HEK293 (cell line): ENCODE results near the gene NME8.

ENCODE experiments used
- CTCF ChIA-PET: fragments of 350-600 bp; formaldehyde crosslinking; extraction: SDS; loops from one replicate; lab custom pipeline; 2021; ENCODE audit warnings: antibody characterized with exemption; lab: Yijun Ruan, JAX
- POLR2A ChIA-PET: fragments of 300-600 bp; formaldehyde crosslinking; extraction: SDS; loops from one replicate; lab custom pipeline; 2020; ENCODE audit warnings: antibody characterized with exemption, inconsistent platforms; lab: Yijun Ruan, JAX
- H3K27ac ChIP-seq: fragments of 200-500 bp; sonication (Bioruptor generic); 2 replicates; pipeline ENCODE4 v1.5.1; 2014; ENCODE audit warnings: low read depth, low read length, control low read depth, inconsistent platforms; ENCODE audit errors: extremely low read depth
- H3K36me3 ChIP-seq, 2 experiments: fragments of 200-500 bp in 1 of 2; sonication (Bioruptor generic) in 1 of 2; 1 replicate in 1 of 2; 2 replicates in 1 of 2; pipeline ENCODE4 v1.5.1; 2014 to 2017; ENCODE audit warnings: inconsistent platforms in 2 of 2, low read length in 2 of 2; ENCODE audit not compliant: control insufficient read depth in 2 of 2, insufficient read depth in 1 of 2
- H3K4me1 ChIP-seq: fragments of 200-500 bp; sonication (Bioruptor generic); 2 replicates; pipeline ENCODE4 v1.5.1; 2014; ENCODE audit warnings: mild to moderate bottlenecking, low read length, inconsistent platforms; ENCODE audit not compliant: control insufficient read depth, insufficient read depth
- H3K4me3 ChIP-seq: 2 replicates; pipeline ENCODE4 v1.5.1; 2011; ENCODE audit warnings: low read depth, mild to moderate bottlenecking, control low read depth, low read length, moderate library complexity
- H3K9me3 ChIP-seq: fragments of 200-500 bp; sonication (Bioruptor generic); 2 replicates; pipeline ENCODE4 v1.5.1; 2014; ENCODE audit warnings: low read depth, low read length, inconsistent platforms; ENCODE audit not compliant: control insufficient read depth, insufficient read depth
- EGR2 ChIP-seq: fragments of 450-650 bp; formaldehyde crosslinking; IDR thresholded peaks from 2 replicates; pipeline ENCODE4 v1.5.1; 2016; ENCODE audit warnings: low read depth, missing biosample characterization, missing genetic modification characterization
- ELK4 ChIP-seq: IDR thresholded peaks from 2 replicates; pipeline ENCODE4 v1.6.1; 2011; ENCODE audit warnings: mild to moderate bottlenecking, low read depth, low read length, borderline replicate concordance
- HOXD13 ChIP-seq: sonication (generic); formaldehyde crosslinking; IDR thresholded peaks from 2 replicates; pipeline ENCODE4 v1.8.0; 2022; ENCODE audit warnings: missing genetic modification reagents, borderline replicate concordance
- KLF10 ChIP-seq: fragments of 450-650 bp; IDR thresholded peaks from 2 replicates; pipeline ENCODE4 v1.5.1; 2018; ENCODE audit warnings: missing biosample characterization, mild to moderate bottlenecking, missing genetic modification characterization
- KLF9 ChIP-seq: fragments of 450-650 bp; formaldehyde crosslinking; IDR thresholded peaks from 2 replicates; pipeline ENCODE4 v1.5.1; 2016; ENCODE audit warnings: missing biosample characterization, missing genetic modification characterization, low read depth
- MYNN ChIP-seq: fragments of 450-650 bp; formaldehyde crosslinking; IDR thresholded peaks from 2 replicates; pipeline ENCODE4 v1.5.1; 2016; ENCODE audit warnings: missing biosample characterization, missing genetic modification characterization, borderline replicate concordance
- PRDM1 ChIP-seq: fragments of 450-650 bp; formaldehyde crosslinking; IDR thresholded peaks from 2 replicates; pipeline ENCODE4; 2016; ENCODE audit warnings: missing biosample characterization, missing genetic modification characterization
- SP2 ChIP-seq: fragments of 450-650 bp; formaldehyde crosslinking; IDR thresholded peaks from 2 replicates; pipeline ENCODE4 v1.5.1; 2016; ENCODE audit warnings: missing biosample characterization, missing genetic modification characterization
- ZBTB21 ChIP-seq: fragments of 450-650 bp; formaldehyde crosslinking; IDR thresholded peaks from 2 replicates; pipeline ENCODE4 v1.5.1; 2017; ENCODE audit warnings: missing biosample characterization, missing genetic modification characterization
- ZBTB8A ChIP-seq: fragments of 450-650 bp; formaldehyde crosslinking; IDR thresholded peaks from 2 replicates; pipeline ENCODE4 v1.5.1; 2016; ENCODE audit warnings: missing biosample characterization, missing genetic modification characterization
- ZNF112 ChIP-seq: fragments of 450-650 bp; formaldehyde crosslinking; IDR thresholded peaks from 2 replicates; pipeline ENCODE4 v1.5.0; 2017; ENCODE audit warnings: missing biosample characterization, missing genetic modification characterization
- ZNF121 ChIP-seq: fragments of 450-650 bp; formaldehyde crosslinking; IDR thresholded peaks from 2 replicates; pipeline ENCODE4 v1.5.1; 2016; ENCODE audit warnings: missing biosample characterization, missing genetic modification characterization
- ZNF155 ChIP-seq: fragments of 450-650 bp; formaldehyde crosslinking; IDR thresholded peaks from 2 replicates; pipeline ENCODE4 v1.5.1; 2016; ENCODE audit warnings: missing biosample characterization, missing genetic modification characterization
- ZNF157 ChIP-seq: fragments of 450-650 bp; formaldehyde crosslinking; IDR thresholded peaks from 2 replicates; pipeline ENCODE4 v1.5.1; 2016; ENCODE audit warnings: missing biosample characterization, missing genetic modification characterization
- ZNF16 ChIP-seq: fragments of 450-650 bp; formaldehyde crosslinking; IDR thresholded peaks from 2 replicates; pipeline ENCODE4 v1.5.1; 2016; ENCODE audit warnings: low read depth, missing biosample characterization, missing genetic modification characterization
- ZNF175 ChIP-seq: fragments of 450-650 bp; formaldehyde crosslinking; IDR thresholded peaks from 2 replicates; pipeline ENCODE4 v1.5.1; 2016; ENCODE audit warnings: missing biosample characterization, missing genetic modification characterization
- ZNF266 ChIP-seq: fragments of 450-650 bp; formaldehyde crosslinking; IDR thresholded peaks from 2 replicates; pipeline ENCODE4 v1.5.1; 2016; ENCODE audit warnings: missing biosample characterization, missing genetic modification characterization, low read depth
- ZNF274 ChIP-seq, 2 experiments: fragments of 200-500 bp in 1 of 2; fragments of 450-650 bp in 1 of 2; sonication (Bioruptor generic) in 1 of 2; formaldehyde crosslinking in 1 of 2; IDR thresholded peaks; 2 replicates each; pipeline versions ENCODE4 v1.5.1 to v1.6.1; 2014 to 2016; ENCODE audit warnings: borderline replicate concordance in 1 of 2, inconsistent platforms in 1 of 2, low read length in 1 of 2, missing biosample characterization in 1 of 2, missing genetic modification characterization in 1 of 2
- ZNF324 ChIP-seq: fragments of 450-650 bp; formaldehyde crosslinking; IDR thresholded peaks from 2 replicates; pipeline ENCODE4 v1.5.1; 2016; ENCODE audit warnings: missing biosample characterization, missing genetic modification characterization
- ZNF37A ChIP-seq: fragments of 450-650 bp; IDR thresholded peaks from 2 replicates; pipeline ENCODE4 v1.5.1; 2018; ENCODE audit warnings: missing biosample characterization, missing genetic modification characterization
- ZNF391 ChIP-seq: fragments of 450-650 bp; formaldehyde crosslinking; IDR thresholded peaks from 2 replicates; pipeline ENCODE4 v1.5.1; 2016; ENCODE audit warnings: low read depth, missing biosample characterization, missing genetic modification characterization, borderline replicate concordance
- ZNF394 ChIP-seq: fragments of 450-650 bp; formaldehyde crosslinking; IDR thresholded peaks from 2 replicates; pipeline ENCODE4 v1.5.1; 2016; ENCODE audit warnings: missing biosample characterization, missing genetic modification characterization, mild to moderate bottlenecking, moderate library complexity, borderline replicate concordance
- ZNF423 ChIP-seq: fragments of 450-650 bp; formaldehyde crosslinking; IDR thresholded peaks from 2 replicates; pipeline ENCODE4 v1.5.1; 2016; ENCODE audit warnings: missing biosample characterization, missing genetic modification characterization
- ZNF521 ChIP-seq: fragments of 450-650 bp; formaldehyde crosslinking; IDR thresholded peaks from 2 replicates; pipeline ENCODE4 v1.5.1; 2017; ENCODE audit warnings: missing biosample characterization, mild to moderate bottlenecking, missing genetic modification characterization
- ZNF585B ChIP-seq: fragments of 450-650 bp; formaldehyde crosslinking; IDR thresholded peaks from 2 replicates; pipeline ENCODE4 v1.5.1; 2016; ENCODE audit warnings: missing biosample characterization, missing genetic modification characterization
- ZNF610 ChIP-seq: fragments of 450-650 bp; formaldehyde crosslinking; IDR thresholded peaks from 2 replicates; pipeline ENCODE4 v1.5.1; 2016; ENCODE audit warnings: missing biosample characterization, missing genetic modification characterization, borderline replicate concordance
- ZNF645 ChIP-seq: fragments of 450-650 bp; formaldehyde crosslinking; IDR thresholded peaks from 2 replicates; pipeline ENCODE4; 2016; ENCODE audit warnings: missing biosample characterization, missing genetic modification characterization
- ZNF654 ChIP-seq: fragments of 450-650 bp; formaldehyde crosslinking; IDR thresholded peaks from 2 replicates; pipeline ENCODE4 v1.5.1; 2016; ENCODE audit warnings: low read depth, missing biosample characterization, missing genetic modification characterization
- ZNF660 ChIP-seq: fragments of 450-650 bp; IDR thresholded peaks from 2 replicates; pipeline ENCODE4 v1.5.1; 2018; ENCODE audit warnings: missing biosample characterization, mild to moderate bottlenecking, missing genetic modification characterization
- ZNF785 ChIP-seq: fragments of 450-650 bp; formaldehyde crosslinking; IDR thresholded peaks from 2 replicates; pipeline ENCODE4 v1.5.1; 2016; ENCODE audit warnings: missing biosample characterization, missing genetic modification characterization
- ZNF792 ChIP-seq: fragments of 450-650 bp; formaldehyde crosslinking; IDR thresholded peaks from 2 replicates; pipeline ENCODE4 v1.5.1; 2016; ENCODE audit warnings: missing biosample characterization, missing genetic modification characterization
- ZSCAN30 ChIP-seq: fragments of 450-650 bp; IDR thresholded peaks from 2 replicates; pipeline ENCODE4 v1.5.1; 2018; ENCODE audit warnings: missing biosample characterization, mild to moderate bottlenecking, missing genetic modification characterization, moderate library complexity

The NME8 gene

DNA sequence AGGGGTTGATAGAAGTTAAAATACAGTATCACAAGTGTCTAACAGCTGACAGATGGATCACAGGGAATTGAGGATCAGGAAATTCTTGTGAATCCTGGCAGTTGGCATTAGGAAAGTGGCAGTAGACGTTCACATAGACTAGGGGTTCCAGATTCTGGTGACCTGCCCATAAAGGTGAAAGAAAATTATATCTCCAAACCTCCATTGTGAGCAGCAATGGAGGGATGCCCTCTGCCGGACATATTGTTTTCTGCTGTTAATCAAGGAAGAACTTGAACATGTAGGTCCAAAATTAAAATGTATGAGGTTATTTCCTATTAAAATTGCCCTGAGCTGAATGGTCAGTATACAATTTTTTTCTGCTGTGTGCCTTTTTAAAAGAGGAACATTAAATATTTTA is 5.1 kb downstream of the NME8 start (continued):
- TF ChIP-seq ZNF654 (tag by site-specific recombination) (peak; percentile 12), ZNF610 (tag by site-specific recombination) (no peak), ZNF37A (tag by site-specific recombination) (no peak)

DNA sequence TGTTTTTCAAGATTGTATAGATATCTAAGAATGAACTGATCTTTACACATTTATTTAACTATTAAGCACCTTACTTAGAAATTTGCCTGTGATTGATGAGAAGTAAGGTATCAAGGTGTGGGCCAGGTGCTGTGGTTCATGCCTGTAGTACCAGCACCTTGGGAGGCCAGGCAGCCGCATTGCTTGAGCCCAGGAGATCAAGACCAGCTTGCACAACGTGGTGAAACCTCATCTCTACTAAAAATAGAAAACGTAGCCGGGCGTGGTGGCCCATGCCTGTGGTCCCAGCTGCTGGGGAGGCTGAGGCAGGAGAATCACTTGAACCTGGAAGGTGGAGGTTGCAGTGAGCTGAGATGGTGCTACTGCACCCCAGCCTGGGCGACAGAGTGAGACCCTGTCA is 33.7 kb downstream of the NME8 start:
- CTCF ChIA-PET, result no interaction called here

DNA sequence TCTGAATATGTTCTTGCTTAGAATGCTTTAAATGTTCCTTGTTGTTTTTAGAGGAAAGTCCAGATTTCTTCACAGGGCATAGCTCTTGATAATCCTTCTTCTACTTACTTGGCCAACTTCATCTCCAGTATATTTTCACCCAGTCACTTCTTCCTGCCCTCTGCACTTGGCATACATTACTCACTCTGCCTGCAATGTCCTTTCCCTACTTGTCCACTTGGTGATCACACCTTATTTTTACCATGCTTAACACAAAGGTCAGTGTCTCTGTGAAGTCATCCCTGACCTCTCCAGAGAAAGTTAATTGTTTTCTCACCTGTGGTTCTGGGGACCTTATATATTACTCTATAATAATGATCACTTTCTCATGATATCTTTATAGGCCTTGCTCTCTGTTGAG is 45.0 kb downstream of the NME8 start:
- ChIA-PET POLR2A (no interaction called here), CTCF (interaction anchor here (0.6 kb wide), 2 partner anchors 9 to 127 kb away, joined by 3 read pairs; no protein-coding TSS in a partner anchor)
- no peak for TF ChIP-seq ZNF391 (tag by site-specific recombination)
- TF ChIP-seq ZNF423 (tag by site-specific recombination), result no peak
- TF ChIP-seq ZBTB8A (tag by site-specific recombination), result no peak
- TF ChIP-seq EGR2 (tag by site-specific recombination), result no peak
- TF ChIP-seq ZNF521, result no peak
- no peak for TF ChIP-seq ZNF274 (IDR thresholded peaks at IDR 0.05; ENCODE audit: low read length)
- TF ChIP-seq ZNF274 (tag by site-specific recombination; IDR thresholded peaks at IDR 0.05; ENCODE audit: borderline replicate concordance), result no peak
- no peak for TF ChIP-seq HOXD13 (CRISPR knock-in tag)
- TF ChIP-seq ZNF155 (tag by site-specific recombination), result no peak
- no peak for TF ChIP-seq ZNF112 (tag by site-specific recombination)
- no peak for TF ChIP-seq ZSCAN30 (tag by site-specific recombination)
- no peak for TF ChIP-seq SP2
- TF ChIP-seq ZNF645 (tag by site-specific recombination), result no peak
- no peak for TF ChIP-seq ZNF792 (tag by site-specific recombination)
- TF ChIP-seq ZNF610 (tag by site-specific recombination), result no peak
- TF ChIP-seq ELK4, result no peak
- no peak for TF ChIP-seq ZNF175 (tag by site-specific recombination)
- no peaks in the 10 kb centered on the region for H3K4me1 ChIP-seq
- no peaks in the 10 kb centered on the region for H3K9me3 ChIP-seq
- H3K4me3 ChIP-seq, result no peak overlapping the region
- no peak overlapping the region for H3K27ac ChIP-seq
- H3K36me3 ChIP-seq, result no peaks in the 10 kb centered on the region

More for the DNA sequence above, 33.7 kb downstream of the NME8 start:
- H3K27ac ChIP-seq, result no peak overlapping the region
- no peak overlapping the region for H3K4me3 ChIP-seq
- no peaks in the 10 kb centered on the region for H3K4me1 ChIP-seq
- H3K36me3 ChIP-seq, result no peaks in the 10 kb centered on the region
- no peaks in the 10 kb centered on the region for H3K9me3 ChIP-seq
- POLR2A ChIA-PET, result no interaction called here
- TF ChIP-seq ZNF394 (tag by site-specific recombination) (no peak), ZNF121 (tag by site-specific recombination) (no peak), KLF9 (tag by site-specific recombination) (no peak), ZNF660 (tag by site-specific recombination) (no peak), ZNF16 (no peak), ZBTB21 (tag by site-specific recombination) (no peak), ZNF585B (tag by site-specific recombination) (no peak), ZNF157 (tag by site-specific recombination) (no peak), PRDM1 (tag by site-specific recombination) (no peak), ZNF266 (no peak), ZNF324 (tag by site-specific recombination) (no peak), ZBTB8A (tag by site-specific recombination) (no peak), MYNN (tag by site-specific recombination) (no peak), ZNF785 (tag by site-specific recombination) (no peak), KLF10 (tag by site-specific recombination) (no peak)
